Hepatocyte (in vitro differentiated cells): Measurements from ENCODE around the gene MRPL39.

Experiments used
- CTCF ChIP-seq: fragments of 200-600 bp; sonication (generic); IDR thresholded peaks from 2 replicates; pipeline ENCODE4 v1.5.1; 2016; ENCODE audit warnings: antibody characterized with exemption, mild to moderate bottlenecking; ENCODE audit not compliant: poor library complexity
- EZH2 ChIP-seq: fragments of 200-600 bp; sonication (generic); IDR thresholded peaks from 2 replicates; pipeline ENCODE4 v1.6.1; 2016; ENCODE audit warnings: antibody characterized with exemption, mild to moderate bottlenecking, borderline replicate concordance

GRCh38 chr21:25569711-25570110 is 37.6 kb downstream of the MRPL39 start:
- no peak for TF ChIP-seq CTCF
- no peak for TF ChIP-seq EZH2
